NCI-H2107 treated with DMSO at 0.1 percent for 48 hours (cell line): ENCODE measurements around the gene KLHL34.

Source experiments
- DNase-seq: peaks from one replicate; lab custom pipeline; 2025; ENCODE audit not compliant: unreplicated experiment; lab: John Stamatoyannopoulos, UW

The KLHL34 gene

DNA sequence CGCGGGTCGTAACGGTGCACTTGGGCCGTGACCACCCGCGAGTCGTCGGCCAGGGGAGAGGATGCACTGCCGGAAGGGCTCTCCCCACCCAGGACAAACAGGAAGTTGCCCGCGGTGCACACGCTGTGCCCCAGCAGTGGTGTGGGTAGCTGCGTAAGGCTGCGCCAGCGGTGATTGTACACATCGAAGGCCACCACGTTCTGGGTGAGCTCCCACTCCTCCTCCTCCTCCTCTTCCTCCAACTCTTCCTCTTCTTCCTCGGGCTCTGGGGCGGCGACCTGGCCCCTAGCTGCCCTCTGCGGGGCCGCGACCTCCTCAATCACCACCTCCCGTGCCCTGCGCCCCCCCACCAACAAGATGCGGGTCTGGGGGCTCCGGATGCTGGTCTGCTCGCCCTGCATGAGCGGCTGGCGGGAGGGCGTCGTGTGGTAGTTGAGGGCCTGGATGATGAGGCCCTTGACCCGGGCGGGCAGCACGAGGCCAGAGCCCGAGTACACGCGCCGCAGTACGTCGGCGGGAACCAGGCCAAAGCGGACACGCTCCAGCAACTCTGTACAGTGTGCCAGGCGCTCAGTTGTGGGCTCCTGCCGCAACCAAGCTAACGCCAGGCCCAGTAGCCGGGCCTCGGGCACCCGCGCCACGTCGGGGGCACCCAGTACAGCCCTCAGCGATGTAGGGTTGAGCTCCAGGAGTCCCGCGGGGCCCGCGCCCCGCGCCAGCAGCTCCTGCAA is 1.4 kb downstream of the KLHL34 start:
- DNase-seq, result no peak

GRCh38 chrX:21655901-21656586 is 2.1 kb downstream of the KLHL34 start:
- no peak for DNase-seq

DNA sequence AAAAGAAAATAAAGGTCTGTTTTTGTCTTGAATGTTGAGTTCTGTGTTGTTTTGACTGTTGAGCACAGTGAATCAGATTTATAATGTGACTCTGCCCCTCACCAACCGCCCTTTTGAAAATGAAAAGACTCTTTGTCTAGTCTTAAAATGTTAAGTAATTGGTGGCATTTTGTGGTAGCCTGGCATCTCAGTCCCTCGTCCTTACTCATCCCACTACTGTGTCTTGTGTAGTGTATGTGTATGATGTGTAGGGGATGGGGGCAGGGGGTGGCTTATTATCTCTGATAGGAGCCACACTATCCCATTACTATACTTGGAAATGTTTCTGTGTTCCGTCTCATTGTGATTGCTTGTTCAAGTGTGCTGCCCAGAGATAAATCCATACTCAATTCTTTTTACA is 12.2 kb downstream of the KLHL34 start:
- DNase-seq, result no peak

DNA sequence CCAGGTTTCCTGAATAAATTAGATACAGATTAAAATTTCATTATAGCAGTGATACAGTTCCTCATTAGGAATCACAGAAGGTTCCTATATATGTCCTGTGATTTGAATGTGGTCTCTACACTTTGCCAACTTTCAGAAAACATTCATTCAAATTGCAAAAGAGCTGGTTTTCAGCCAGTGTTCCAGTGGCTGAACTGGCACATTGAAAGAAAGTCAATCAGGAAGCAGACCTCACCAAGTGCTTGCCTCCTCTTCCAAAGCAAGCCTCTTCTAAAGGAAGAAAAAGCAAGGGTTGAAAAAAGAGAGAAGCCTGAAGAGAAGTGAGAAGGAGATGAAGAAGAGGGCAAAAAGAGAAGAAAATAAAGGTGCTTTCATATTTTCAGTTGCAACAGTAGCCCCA is 12.7 kb downstream of the KLHL34 start:
- DNase-seq, result no peak

DNA sequence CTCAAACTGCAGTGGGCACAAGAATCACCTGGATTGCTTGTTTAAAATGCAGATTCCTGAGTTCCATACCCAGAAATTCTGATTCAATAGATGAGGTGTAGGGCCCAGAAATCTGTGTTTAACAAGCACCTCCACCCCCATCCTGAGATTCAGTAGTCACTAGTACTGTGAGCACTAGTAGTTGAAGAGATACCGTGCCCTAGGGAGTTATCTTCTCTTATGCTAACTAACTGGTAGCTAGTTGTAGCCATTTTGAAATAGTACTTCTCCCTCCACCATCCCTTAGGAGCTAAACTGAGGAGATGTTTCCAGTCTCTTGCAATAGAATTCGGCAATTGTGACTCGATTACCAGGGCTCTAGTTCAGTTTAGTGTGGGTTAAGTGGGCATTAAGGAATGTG is 18.4 kb downstream of the KLHL34 start:
- no peak for DNase-seq

GRCh38 chrX:21638311-21638710 is 19.8 kb downstream of the KLHL34 start:
- no peak for DNase-seq

GRCh38 chrX:21632027-21632426 is 26.1 kb downstream of the KLHL34 start:
- no peak for DNase-seq

- no peak for DNase-seq
These were observed 34.2 kb downstream of the KLHL34 start for GRCh38 chrX:21623778-21624501.

DNA sequence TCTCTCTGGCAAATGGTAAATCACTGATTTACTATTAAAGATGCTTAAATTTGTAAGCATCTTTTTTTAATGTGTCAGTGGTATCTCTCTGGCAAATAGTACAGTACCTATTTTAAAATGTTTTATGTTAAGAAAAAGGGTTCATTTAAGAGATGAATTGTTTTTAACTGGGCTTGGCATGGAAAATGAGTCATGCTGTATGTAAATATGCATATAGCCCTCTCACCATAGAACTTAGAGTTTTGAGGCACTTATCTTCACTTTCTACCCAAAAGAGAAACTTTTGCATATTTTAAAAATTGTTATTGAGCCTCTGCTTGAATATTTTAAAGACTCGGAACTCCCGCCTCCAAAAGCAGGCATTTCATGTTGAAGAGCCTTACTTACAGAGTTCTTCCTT is 37.9 kb downstream of the KLHL34 start:
- DNase-seq, result no peak

- no peak for DNase-seq
These were observed 41.7 kb downstream of the KLHL34 start for GRCh38 chrX:21616386-21616785.

DNA sequence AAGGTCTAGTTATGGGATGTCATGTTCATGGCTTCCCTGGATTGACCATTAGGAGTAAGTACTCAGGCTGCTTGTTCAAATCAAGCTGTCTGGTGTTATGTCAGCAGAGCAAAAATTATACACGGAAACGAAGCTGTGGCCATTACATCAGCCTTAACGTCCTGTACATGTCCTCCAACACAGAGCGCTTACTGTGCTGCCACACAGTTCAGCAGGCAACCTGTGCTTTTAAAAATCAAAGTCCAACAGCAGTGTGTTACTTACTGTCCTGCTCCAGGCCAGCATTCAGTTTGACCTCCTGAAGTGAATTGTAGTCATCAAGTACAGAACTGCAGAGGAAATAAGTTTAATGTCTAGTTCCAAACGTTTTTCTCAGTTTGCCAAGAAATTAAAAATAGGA is 46.0 kb downstream of the KLHL34 start:
- no peak for DNase-seq

DNA sequence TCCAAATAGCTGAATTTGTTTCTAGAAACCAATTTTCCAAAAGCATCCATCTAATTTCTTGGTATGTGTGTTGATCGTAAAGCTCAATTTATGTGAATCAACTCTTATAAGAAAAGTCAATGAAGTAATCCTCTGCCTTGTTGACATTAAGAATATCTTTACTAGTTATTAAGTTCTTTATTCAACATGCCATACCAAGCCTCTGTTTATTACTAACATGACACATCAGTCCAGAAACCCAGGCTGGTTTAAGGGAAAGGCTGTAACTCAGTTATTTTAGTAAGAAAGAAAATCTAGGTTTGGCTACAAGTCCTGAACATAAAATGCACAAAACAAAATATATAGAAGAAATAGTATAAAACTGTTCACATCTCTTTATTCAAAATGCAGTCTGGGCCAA is 48.0 kb downstream of the KLHL34 start:
- DNase-seq, result no peak

- DNase-seq, result no peak
These were observed 52.1 kb downstream of the KLHL34 start for GRCh38 chrX:21606002-21606401.
